ENCODE data around the gene CBFA2T2.
"Not testable (repeated sequence)": the region's sequence is repeated elsewhere in the genome, so short reads cannot be mapped to it uniquely, and the experiment has no call there.

CBFA2T2 gene

DNA sequence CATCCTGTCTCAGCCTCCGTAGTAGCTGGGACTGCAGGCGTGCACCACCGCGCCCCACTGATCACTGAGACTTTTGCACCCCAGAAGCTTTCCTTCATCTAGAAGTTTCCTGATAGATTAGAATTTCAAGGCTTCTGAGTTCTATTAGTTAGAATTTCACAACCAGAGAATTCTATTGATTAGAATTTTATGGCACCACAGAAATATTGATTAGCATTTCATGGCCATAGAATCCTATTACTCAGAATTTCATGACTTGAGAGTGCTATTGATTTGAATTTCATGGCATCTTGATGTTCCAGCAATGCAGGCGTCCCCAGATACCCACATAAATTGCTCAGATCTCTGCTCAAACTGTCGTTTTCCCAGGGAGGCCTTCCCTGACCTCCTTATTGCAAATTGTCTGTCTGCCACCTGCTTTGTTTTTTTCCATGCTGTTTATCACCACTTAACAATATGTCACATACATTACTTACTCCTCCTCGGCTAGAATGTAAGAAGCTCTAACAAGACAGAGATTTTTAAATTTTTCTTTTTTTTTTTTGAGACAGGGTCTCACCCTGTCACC, 16.9 kb upstream of the CBFA2T2 start:
- DNase-seq: no peak

DNA sequence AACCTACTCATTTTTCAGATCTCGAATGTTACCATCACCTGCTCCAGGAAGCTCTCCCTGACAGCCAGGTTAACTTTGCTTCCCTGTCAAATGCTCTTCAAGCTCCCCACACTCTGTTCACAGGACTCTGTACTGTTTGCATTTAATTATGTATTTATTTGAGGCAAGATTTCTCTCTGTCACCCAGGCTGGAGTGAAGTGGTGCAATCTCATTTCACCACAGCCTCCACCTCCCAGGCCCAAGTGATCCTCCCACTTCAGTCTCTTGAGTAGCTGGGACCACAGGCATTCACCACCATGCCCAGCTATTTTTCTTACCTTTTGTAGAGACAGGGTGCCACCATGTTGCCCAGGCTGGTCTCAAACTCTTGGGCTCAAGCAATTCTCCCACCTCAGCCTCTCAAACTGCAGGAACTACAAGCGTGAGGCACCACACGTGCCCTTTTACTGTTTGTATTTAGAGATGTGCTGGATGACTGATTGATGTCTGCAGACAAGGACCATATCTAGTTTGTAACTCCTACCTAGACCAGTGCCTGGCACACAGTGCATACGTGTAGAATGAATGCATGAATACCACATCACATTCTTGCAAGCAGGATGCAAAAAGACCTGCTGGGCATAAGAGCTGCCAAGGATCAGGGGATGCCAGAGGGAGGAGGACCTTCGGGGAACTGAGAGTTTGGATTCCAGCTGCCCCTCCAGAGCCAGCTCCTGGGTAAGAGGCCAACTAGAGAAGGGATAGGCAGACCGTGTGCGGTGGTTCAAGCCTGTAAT, 15.6 kb upstream of the CBFA2T2 start:
- DNase-seq: no peak

DNA sequence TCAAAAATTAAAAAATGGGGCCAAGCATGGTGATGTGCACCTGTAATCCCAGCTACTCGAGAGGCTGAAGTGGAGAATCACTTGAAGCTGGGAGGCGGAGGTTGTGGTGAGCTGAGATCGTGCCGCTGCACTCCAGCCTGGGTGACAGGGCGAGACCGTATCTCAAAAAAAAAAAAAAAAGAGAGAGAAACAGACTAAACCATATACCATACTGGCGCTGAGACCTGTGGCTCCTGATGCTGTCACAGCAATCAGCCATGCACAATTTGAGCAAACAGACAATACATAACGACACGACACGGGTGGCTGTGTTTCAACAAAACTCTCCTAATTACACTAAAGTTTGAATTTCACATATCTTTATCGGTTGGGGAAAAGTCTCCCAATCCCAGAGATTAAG, 14.9 kb upstream of the CBFA2T2 start:
- DNase-seq: no peak

DNA sequence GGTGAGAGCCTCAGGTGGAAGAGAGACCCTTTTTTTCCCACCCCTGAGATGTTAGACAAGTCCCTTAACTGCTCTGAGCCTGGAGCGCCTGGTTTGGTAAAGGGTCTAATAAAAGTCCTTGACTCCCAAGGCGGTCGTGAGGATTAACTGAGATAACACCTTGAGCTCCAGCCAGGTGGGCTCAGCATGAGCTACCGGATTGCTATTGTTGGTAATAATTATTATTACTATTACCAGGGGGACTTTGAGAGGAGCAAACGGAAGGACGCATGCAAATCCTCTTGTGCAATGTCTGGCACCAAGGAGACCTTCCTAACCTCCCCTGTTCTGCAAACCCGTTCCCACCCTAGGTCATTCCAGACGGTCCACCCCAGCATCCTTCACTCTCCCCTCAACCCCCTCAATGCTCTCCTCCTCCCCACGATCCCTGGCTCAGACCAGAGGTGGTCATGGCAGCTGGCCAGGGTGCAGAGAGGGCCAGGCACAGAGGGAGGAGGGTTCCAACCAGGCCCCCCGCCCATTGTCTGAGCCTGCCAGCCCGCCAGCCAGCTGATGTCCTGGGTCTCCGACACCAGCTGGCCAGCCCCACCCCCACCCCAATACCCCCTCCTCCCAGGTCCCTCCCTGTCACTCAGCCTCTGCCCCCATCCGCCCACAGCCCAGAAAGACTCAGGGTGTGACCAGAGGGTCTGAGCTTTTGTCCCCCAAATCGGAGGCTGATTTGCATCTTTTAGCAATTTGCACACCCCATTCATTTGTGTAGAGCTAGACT, 14.3 kb upstream of the CBFA2T2 start:
- DNase-seq: no peak

DNA sequence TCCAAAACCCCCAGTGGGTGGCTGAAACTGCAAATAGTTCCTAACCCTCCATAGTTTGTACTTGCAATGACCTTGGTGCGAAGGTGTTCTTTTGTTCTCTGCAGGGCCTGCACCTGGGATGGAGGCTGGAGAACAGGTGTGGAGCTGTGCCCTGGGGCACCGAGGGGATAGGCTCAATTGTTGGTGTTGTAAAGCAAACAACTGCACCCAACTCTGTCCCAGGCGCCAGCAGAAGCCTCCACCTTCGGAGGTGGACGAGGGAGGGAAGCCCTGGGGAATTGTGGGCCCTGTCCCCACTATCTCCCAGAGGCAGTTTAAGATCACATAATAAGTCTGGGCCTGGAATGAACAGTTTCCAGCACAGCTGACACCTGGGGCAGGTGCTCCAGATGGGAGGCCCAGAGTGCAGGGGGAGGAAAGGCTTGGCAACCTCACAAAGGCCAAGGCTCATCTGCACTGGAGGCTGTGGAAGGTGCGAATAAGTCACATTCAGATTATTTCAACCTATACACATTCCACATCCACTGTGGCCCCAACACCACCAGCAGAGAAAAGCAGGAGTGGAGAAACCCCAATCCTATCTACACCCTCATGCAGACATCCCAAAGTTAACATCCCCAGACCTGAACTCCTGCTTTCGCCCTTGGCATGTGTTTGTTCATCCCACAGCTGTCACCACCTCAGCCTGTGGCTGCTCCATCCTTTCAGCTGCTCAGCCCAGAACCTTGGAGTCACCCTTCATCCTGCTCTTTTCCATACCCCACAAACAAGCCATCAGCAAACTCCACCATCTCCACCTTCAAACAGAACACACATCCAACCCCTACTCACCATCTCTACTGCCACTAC, 12.3 kb upstream of the CBFA2T2 start:
- no peak for DNase-seq

DNA sequence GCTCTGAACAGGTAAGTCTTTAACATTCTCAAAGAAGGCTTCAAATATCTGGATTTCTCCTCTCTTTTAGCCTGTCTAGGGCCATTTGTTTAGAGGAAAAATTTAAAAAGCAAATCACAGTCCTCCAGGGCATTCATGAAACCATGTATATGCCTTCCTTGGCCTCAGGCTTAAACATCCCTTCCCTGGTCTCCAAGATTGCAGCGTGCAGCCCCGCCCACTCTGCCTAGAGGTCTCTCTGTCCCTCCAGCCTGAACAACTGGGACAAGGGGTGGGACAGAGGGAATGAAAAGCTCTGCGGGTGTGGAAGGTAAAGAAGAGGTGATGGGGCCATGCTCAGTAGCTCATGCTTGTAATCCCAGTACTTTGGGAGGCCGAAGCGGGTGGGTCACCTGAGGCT, 9.8 kb upstream of the CBFA2T2 start:
- no peak for DNase-seq

DNA sequence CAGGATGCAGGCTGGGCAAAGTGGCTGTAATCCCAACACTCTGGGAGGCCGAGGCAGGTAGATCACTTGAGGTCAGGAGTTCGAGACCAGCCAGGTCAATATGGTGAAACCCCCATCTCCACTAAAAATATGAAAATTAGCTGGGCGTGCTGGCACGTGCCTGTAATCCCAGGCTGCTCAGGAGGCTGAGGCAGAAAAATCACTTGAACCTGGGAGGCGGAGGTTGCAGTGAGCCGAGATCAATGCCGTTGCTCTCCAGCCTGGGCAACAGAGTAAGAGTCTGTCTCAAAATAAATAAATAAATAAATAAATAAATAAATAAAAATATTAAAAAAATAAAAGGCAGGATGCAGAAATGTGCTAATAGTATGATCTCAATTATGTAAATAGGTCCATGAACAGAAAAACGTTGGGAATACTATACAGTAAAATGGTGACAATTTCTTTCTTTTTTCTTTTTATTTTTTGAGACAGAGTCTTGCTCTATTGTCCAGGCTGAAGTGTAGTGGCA, 8.4 kb upstream of the CBFA2T2 start:
- no peak for DNase-seq

DNA sequence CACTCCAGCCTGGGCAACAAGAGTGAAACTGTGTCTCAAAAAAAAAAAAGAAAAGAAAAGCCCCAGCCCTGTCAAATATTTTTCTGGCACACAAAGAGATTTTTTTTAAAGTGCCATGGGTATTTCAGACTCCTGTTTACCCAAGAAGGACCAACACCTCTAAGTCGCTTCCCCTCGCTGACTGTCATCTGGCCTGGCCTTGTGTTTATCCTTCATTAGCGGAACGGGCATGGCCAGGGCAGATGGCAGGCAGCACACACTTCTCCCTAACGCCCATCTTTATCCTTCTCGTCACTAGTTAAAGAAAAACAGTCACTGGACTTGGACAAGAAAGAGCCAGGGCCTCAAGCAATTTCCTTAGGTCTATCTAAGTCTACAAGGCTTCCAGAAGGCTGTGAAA, 7.3 kb upstream of the CBFA2T2 start:
- no peak for DNase-seq

DNA sequence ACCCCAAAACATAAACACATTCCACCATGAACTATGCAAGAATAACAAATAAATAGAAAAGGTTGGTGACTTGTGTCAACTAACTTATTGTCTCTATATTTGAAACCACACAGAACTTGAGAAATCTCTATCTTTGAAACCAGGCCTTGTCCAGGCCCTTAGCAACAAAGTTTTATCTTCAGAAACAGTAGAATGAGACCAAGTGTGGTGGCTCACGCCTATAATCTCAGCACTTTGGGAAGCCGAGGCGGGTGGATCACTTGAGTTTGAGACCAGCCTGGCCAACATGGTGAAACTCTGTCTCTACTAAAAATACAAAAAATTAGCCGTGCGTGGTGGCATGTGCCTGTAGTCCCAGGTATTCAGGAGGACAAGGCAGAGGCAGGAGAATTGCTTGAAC, 6.7 kb upstream of the CBFA2T2 start:
- not testable (repeated sequence) for DNase-seq

DNA sequence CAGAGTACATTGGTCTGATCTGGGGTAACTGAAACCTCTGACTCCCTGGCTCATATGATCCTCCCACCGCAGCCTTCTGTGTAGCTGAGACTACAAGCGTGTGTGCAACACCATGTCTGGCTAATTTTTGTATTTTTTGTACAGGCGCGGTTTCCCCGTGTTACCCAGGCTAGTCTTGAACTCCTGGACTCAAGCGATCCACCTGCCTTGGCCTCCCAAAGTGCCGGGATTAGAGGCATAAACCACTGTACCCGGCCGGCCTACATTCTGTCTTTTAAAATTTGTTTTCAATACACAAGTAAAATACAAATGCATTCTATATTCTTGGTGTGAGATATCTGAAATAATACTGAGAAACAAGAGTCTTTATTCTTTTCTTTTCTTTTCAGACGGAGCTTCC, 1.7 kb upstream of the CBFA2T2 start:
- DNase-seq: no peak

DNA sequence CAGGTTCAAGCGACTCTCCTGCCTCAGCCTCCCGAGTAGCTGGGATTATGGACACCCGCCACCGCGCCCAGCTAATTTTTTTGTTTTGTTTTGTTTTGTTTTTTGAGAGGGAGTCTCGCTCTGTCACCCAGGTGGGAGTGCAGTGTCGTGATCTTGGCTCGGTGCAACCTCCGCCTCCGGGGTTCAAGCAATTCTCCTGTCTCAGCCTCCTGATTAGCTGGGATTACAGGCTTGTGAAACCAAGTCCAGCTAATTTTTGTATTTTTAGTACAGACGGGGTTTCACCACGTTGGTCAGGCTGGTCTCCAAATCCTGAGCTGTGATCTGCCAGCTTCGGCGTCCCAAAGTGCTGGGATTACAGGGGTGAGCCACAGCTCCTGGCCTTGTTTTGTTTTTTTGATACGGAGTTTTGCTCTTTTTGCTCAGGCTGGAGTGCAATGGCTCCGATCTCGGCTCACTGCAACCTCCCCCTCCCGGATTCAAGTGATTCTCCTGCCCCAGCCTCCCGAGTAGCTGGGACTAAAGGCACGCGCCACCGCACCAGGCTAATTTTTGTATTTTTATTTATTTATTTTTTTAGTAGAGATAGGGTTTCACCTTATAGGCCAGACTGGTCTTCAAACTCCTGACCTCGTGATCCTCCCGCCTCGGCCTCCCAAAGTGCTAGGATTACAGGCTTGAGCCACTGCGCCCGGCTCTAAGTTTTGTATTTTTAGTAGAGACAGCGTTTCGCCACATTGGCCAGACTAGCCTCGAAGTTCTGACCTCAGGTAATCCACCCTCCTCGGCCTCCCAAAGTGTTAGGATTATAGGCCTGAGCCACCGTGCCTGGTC, 1.0 kb upstream of the CBFA2T2 start:
- not testable (repeated sequence) for DNase-seq

DNA sequence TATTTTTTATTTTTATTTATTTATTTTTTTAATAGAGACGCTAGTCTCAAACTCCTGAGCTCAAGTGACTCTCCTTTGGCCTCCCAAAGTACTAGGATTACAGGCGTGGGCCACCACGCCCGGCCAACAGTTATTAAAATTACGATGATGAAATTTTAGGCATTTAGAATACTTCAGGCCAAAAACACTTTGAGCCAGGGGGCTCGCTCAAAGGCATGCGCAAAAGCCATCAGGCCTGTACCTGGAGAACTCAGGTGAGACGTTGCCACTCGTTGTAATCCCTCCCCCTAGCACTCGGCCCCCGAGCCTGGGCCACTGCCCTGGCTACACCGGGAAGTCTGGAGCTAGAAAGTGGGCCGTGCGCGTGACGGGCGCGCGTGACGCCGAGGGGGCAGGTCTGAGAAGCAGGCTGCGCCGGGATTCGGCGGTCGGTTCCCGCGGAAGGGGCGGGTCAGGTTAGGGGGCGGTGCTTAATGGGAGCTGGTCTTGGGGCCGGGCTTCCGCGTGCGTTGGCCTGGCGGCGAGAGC, 337 bp upstream of the CBFA2T2 start:
- peak; percentile 87 for DNase-seq

DNA sequence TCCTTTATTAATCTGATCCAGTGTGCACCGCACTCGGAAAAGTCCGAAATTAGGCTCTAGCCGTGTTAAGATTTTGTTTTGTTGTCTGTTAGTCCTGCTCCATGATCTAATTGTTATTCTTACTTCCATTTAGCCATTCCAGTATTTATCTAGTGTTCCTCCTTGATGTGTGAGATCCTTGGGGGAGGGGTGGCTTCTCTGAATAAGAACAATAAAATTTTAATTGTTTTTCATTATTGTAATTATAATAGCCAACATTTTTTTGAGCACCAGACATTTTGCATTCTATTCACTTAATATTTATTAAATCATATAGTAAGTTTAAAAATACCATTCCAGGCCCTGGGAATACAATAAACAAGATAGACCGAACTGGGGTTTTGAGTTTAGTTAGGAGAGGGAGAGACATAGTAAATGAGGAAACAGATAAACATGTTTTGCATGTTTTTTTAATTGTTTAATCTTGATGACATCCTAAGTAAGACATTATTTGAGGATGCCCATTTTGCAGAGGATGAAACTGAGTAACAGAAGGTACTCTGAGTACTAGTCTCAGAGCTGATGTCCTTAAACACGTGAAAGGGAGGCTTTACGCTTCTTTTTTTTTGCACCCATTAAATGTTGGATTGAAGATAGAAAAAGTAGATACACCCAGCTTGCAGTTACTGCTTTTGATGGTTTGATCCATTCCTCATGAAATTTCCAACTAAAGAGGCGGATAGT, 1.2 kb downstream of the CBFA2T2 start:
- DNase-seq: no peak

DNA sequence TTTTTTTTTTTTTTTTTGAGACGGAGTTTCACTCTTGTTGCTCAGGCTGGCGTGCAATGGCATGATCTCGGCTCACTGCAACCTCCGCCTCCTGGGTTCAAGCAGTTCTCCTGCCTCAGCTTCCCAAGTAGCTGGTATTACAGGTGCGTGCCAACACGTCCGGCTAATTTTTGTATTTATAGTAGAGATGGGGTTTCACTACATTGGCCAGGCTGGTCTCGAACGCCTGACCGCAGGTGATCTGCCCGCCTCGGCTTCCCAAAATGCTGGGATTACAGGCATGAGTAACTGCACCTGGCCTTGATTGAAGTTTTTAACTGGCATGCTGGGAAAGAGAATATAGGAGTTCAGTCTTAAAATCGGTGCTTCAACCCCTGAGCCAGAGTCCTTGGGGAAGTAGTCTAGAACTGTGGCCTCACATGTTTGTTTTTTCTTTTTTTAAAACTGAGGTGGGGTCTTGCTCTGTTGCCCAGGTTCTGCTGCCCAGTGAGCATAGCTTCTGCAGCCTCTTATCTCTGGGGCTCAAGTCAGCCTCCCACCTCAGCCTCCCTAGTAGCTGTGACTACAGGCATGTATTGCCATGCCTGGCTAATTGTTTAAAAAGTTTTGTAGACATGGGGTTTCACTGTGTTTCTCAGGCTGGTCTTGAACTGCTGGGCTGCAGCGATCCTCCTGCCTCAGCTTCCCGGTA, 3.3 kb downstream of the CBFA2T2 start:
- DNase-seq: no peak

DNA sequence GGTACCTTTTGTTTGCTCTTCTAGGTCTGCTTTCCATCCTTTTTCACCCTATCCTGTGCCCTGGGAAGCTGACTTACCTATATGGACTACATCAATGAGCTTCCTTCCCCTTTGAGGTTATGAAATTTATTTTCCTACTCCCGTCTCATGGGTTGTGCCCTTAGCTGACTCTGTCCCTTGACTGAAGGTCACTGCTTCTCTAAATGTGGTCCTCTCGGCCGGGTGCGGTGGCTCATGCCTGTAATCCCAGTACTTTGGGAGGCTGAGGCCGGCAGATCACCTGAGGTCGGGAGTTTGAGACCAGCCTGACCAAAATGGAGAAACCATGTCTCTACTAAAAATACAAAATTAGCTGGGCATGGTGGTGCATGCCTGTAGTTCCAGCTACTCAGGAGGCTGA, 6.9 kb downstream of the CBFA2T2 start:
- not testable (repeated sequence) for DNase-seq

DNA sequence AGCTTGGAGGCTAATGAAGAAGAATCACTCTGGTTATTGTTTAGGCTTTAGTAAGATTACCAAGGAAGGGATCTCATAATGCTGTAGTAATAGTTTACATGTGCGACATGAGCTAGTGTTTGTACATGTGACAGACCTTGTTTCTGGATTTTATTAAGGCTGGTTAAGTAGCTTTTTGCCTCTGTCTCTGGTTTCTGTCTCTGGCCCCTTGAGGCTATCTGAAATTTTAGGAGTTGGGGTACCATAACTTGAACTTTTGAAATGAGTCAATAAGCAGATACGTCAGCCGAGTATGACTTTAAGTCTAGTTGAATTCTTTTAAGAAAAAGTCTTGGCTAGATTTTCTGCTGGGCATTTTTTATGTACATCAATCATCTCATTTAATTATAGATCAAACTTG, 9.5 kb downstream of the CBFA2T2 start:
- DNase-seq: no peak

DNA sequence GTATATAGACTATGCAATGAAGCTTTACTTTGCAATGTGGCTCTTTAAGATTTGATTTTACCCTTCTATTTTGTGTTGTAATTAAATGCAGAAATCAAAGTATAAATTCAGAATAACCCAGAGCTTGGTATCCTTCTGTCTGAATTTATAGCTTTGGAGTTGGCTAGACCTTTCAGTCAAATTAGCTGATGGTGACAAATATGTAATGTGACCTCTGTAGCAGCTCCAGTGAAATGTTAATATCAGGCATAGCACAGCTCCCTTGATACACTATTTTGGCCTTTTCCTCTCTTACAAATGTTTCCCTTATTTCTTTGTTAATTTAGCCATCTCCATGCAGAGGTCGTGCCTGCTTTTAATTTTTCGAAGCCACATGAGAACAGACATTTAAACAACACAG, 11.1 kb downstream of the CBFA2T2 start:
- no peak for DNase-seq

DNA sequence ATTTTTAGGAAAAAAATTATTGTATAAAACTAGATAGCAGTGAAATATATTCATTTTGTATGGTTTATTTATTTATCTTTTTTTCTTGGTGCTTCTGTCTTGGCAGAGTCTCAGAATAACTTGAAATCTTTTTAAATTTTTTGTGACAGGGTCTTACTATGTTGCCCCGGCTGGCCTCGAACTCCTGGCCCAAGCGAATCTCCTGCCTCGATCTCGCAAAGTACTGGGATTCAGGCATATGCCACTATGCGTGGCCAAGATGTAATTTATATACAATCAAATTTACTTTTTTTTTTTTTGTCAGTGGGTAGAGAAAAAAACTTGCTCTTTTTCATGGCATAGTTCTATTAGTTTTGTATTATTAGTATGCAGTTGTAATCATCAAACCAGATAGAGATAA, 13.7 kb downstream of the CBFA2T2 start:
- no peak for DNase-seq

DNA sequence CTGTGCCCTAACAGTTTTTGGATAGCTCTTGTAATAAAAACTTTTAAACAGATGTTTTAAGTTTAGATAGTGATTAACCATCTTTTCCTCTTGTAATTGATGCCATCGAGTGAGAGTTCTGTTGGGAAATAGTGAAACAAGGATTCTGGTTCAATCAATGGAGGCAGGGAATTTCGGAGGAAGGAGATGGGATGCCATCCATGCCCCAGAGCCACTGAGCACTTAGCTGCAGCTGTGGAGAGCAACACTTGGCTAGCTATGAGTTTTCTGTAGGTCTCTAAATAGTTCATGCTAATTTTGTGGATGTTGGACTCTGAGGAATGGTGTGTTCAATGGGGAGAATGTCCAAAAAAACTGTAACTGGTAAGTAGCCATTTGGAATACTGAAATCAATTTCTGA, 16.7 kb downstream of the CBFA2T2 start:
- no peak for DNase-seq

DNA sequence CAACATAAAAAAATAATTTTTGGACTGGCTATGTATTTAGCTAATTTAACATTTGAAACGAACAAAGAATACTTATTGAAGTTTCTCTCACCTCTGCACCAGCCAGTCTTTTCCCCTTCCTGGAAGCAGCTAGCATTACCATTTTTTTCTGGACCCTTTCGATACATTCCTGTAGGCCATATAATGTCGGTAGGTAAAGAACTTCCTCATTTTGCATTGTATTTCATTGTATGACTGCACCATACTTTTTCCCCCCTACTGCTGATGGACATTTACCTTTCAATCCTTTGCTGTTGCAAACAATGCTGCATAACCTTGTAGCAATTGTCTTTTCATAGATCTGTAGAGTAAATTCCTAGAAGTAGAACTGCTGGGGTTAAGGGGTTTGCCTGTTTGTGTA, 17.6 kb downstream of the CBFA2T2 start:
- no peak for DNase-seq
